Uterus (tissue), 4 donors: ENCODE data around the gene VARS1. TPM values are rescaled to one million over a fixed set of nuclear protein-coding genes. Genes with fewer than 3 reads are reported as not detected.
A peak's percentile ranks its signal among the peaks of the same experiment; 100 is the strongest.
"Not testable (repeated sequence)": the region's sequence is repeated elsewhere in the genome, so short reads cannot be mapped to it uniquely, and the experiment has no call there.

Experiments
- DNase-seq, 2 donors: peaks; one replicate each; pipeline ENCODE4 v3.0.0-alpha.2; 2019 to 2020
- H3K27ac ChIP-seq, 2 donors: fragments of 200-600 bp; sonication (generic); 1 replicate in 1 of 2; 2 replicates in 1 of 2; pipeline ENCODE4 v1.5.1; 2016 to 2018
- H3K27me3 ChIP-seq, 2 donors: fragments of 200-600 bp; sonication (generic); one replicate each; pipeline ENCODE4 v1.5.1; 2018 to 2019; ENCODE audit warnings: control low read depth in 1 of 2
- H3K36me3 ChIP-seq, 2 donors: fragments of 200-600 bp; sonication (generic); one replicate each; pipeline ENCODE4 v1.5.1; 2019; ENCODE audit warnings: control low read depth in 1 of 2
- H3K4me1 ChIP-seq, 2 donors: fragments of 200-600 bp; sonication (generic); one replicate each; pipeline ENCODE4 v1.5.1; 2018 to 2019; ENCODE audit warnings: control low read depth in 1 of 2
- H3K4me3 ChIP-seq, 2 donors: fragments of 200-600 bp; sonication (generic); 1 replicate in 1 of 2; 2 replicates in 1 of 2; pipeline ENCODE4 v1.5.1; 2018 to 2019; ENCODE audit warnings: mild to moderate bottlenecking in 1 of 2
- H3K9me3 ChIP-seq, 2 donors: fragments of 200-600 bp; sonication (generic); one replicate each; pipeline ENCODE4 v1.5.1; 2019; ENCODE audit warnings: control low read depth in 1 of 2
- CTCF ChIP-seq, 4 experiments: fragments of 200-600 bp in 2 of 4; fragments of 450-650 bp in 2 of 4; sonication (generic) in 2 of 4; IDR thresholded peaks; one replicate each; pipeline ENCODE4 v1.5.1; 2016 to 2019; ENCODE audit warnings: antibody characterized with exemption in 4 of 4, mild to moderate bottlenecking in 2 of 4, moderate library complexity in 1 of 4
- POLR2A ChIP-seq, 2 donors: fragments of 450-650 bp; IDR thresholded peaks; one replicate each; pipeline ENCODE4 v1.6.1; 2016; ENCODE audit warnings: antibody characterized with exemption in 2 of 2, mild to moderate bottlenecking in 1 of 2, moderate library complexity in 1 of 2
- intact Hi-C: fragments of 100-400 bp; cut with DNase I; formaldehyde crosslinking; loops from one replicate; pipeline ENCODE4 v1.15.1; 2023; ENCODE audit warnings: low total_unique reads
- total RNA-seq, 4 donors: library from RNA; depleted of rRNA in 3 of 4; stranded (reverse); fragments of >200 nt in 3 of 4; gene quantifications; one replicate each; pipeline versions ENCODE4 v1.1.0 to v1.2.4, GENCODE V29; 2014 to 2023
- donor health status: DM: yes; HTN: yes; CAD: no.

The VARS1 gene
- total RNA-seq, 4 donors from 2014 or later, result 35.6 to 118 (median 53.4) TPM

DNA sequence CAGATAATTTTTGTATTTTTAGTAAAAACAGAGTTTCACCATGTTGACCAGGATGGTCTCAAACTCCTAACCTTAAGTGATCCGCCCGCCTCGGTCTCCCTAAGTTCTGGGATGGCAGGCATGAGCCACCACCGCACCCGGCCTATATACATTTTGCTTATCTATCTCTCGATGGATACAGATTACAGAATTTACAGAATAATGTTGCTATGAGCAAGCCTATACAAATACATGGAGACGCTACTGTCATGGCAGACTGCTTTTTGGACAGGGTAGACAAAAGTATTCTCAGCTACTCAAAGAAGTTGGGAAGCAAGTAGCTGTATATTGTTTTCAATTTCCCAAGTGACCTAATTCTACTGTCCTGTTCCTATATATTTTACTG is 17.9 kb upstream of the VARS1 start:
- no peaks in the 10 kb centered on the region for H3K4me1 ChIP-seq
- DNase-seq, result no peak
- H3K9me3 ChIP-seq, result no peaks in the 10 kb centered on the region
- no peaks in the 10 kb centered on the region for H3K36me3 ChIP-seq
- TF ChIP-seq POLR2A (IDR thresholded peaks at IDR 0.05) (no peak), CTCF (IDR thresholded peaks at IDR 0.05) (no peak)
- intact Hi-C loops, result no loop called here
- H3K27ac ChIP-seq, result peak overlapping the region; percentile 96 to 100
- no peaks in the 10 kb centered on the region for H3K27me3 ChIP-seq
- peak overlapping the region in 1 of 2 donors; percentile 32 for H3K4me3 ChIP-seq

- H3K27me3 ChIP-seq, result no peaks in the 10 kb centered on the region
- H3K9me3 ChIP-seq, result no peaks in the 10 kb centered on the region
- H3K4me3 ChIP-seq, result no peak overlapping the region
- peaks cover 0 to 3% of the 10 kb centered on the region in 2 donors for H3K4me1 ChIP-seq
- no peak overlapping the region for H3K27ac ChIP-seq
- TF ChIP-seq POLR2A (IDR thresholded peaks at IDR 0.05) (no peak), CTCF (IDR thresholded peaks at IDR 0.05) (no peak)
- DNase-seq, result no peak
- intact Hi-C loops, result no loop called here
- H3K36me3 ChIP-seq, result no peaks in the 10 kb centered on the region
Measured at GRCh38 chr6:31811645-31812044, 16.1 kb upstream of the VARS1 start.

GRCh38 chr6:31808599-31808998 is 13.0 kb upstream of the VARS1 start:
- H3K4me1 ChIP-seq, H3K9me3 ChIP-seq, H3K27ac ChIP-seq, DNase-seq, H3K4me3 ChIP-seq, H3K27me3 ChIP-seq, intact Hi-C loops, H3K36me3 ChIP-seq: not testable (repeated sequence)

- Histone ChIP-seq H3K4me3 (peak within 1 kb of the TSS; percentile 35 to 76), H3K27ac (peak within 1 kb of the TSS; percentile 90 to 97), H3K4me1 (peaks cover 0 to 8% of the 10 kb centered on the region in 2 donors), H3K27me3 (no peaks in the 10 kb centered on the region), H3K9me3 (no peaks in the 10 kb centered on the region), H3K36me3 (no peaks in the 10 kb centered on the region)
- intact Hi-C loops, result no loop called here
- peak; percentile 98 for DNase-seq
- TF ChIP-seq POLR2A (IDR thresholded peaks at IDR 0.05), result peak; percentile 92 to 99
- TF ChIP-seq CTCF (IDR thresholded peaks at IDR 0.05), result peak; percentile 3 to 41 (median 23)
Measured at GRCh38 chr6:31806470-31807272, 11.1 kb upstream of the VARS1 start, which contains the start of gene LSM2. Gene LSM2, minus strand, starts transcription at chr6:31806966. Its CDS starts 209 bp downstream, at chr6:31806757.

GRCh38 chr6:31805939-31806469 is 10.5 kb upstream of the VARS1 start:
- peaks cover 0 to 8% of the 10 kb centered on the region in 2 donors for H3K4me1 ChIP-seq
- intact Hi-C loops, result no loop called here
- no peaks in the 10 kb centered on the region for H3K27me3 ChIP-seq
- H3K36me3 ChIP-seq, result no peaks in the 10 kb centered on the region
- peak overlapping the region; percentile 90 to 97 for H3K27ac ChIP-seq
- no peak for DNase-seq
- no peak for TF ChIP-seq CTCF (IDR thresholded peaks at IDR 0.05)
- no peak for TF ChIP-seq POLR2A (IDR thresholded peaks at IDR 0.05)
- no peaks in the 10 kb centered on the region for H3K9me3 ChIP-seq
- H3K4me3 ChIP-seq, result peak overlapping the region; percentile 35 to 76

GRCh38 chr6:31801031-31801927 is 5.7 kb upstream of the VARS1 start:
- H3K27ac ChIP-seq, H3K36me3 ChIP-seq, H3K4me3 ChIP-seq, H3K27me3 ChIP-seq, intact Hi-C loops, DNase-seq, H3K9me3 ChIP-seq, H3K4me1 ChIP-seq: not testable (repeated sequence)
